ENCODE results near the gene CYP24A1.

CYP24A1 gene

GRCh38 chr20:54112221-54112884, 61.4 kb downstream of the CYP24A1 start:
- DNase-seq: no peak
- Histone ChIP-seq H3K27me3 (peaks cover 22% of the 10 kb centered on the region), H3K36me3 (no peaks in the 10 kb centered on the region), H3K9me3 (no peaks in the 10 kb centered on the region), H3K4me3 (ENCODE audit: low read depth, low read length) (no peak overlapping the region), H3K4me1 (no peaks in the 10 kb centered on the region)
- TF ChIP-seq CTCF (IDR thresholded peaks at IDR 0.05; ENCODE audit: low read depth, low read length): no peak

- DNase-seq: no peak
- Histone ChIP-seq H3K36me3 (no peaks in the 10 kb centered on the region), H3K4me3 (ENCODE audit: low read depth, low read length) (no peak overlapping the region), H3K27me3 (peaks cover 19% of the 10 kb centered on the region), H3K4me1 (no peaks in the 10 kb centered on the region), H3K9me3 (no peaks in the 10 kb centered on the region)
- no peak for TF ChIP-seq CTCF (IDR thresholded peaks at IDR 0.05; ENCODE audit: low read depth, low read length)
Observed at GRCh38 chr20:54111460-54111859, 62.3 kb downstream of the CYP24A1 start.

GRCh38 chr20:54110457-54110856, 63.3 kb downstream of the CYP24A1 start:
- H3K4me1 ChIP-seq: no peaks in the 10 kb centered on the region
- TF ChIP-seq CTCF (IDR thresholded peaks at IDR 0.05; ENCODE audit: low read depth, low read length): no peak
- no peak for DNase-seq
- H3K4me3 ChIP-seq (ENCODE audit: low read depth, low read length): no peak overlapping the region
- H3K27me3 ChIP-seq: peaks cover 18% of the 10 kb centered on the region
- no peaks in the 10 kb centered on the region for H3K9me3 ChIP-seq
- H3K36me3 ChIP-seq: no peaks in the 10 kb centered on the region

- no peaks in the 10 kb centered on the region for H3K36me3 ChIP-seq
- H3K9me3 ChIP-seq: no peaks in the 10 kb centered on the region
- peaks cover 21% of the 10 kb centered on the region for H3K27me3 ChIP-seq
- no peaks in the 10 kb centered on the region for H3K4me1 ChIP-seq
- no peak for DNase-seq
- TF ChIP-seq CTCF (IDR thresholded peaks at IDR 0.05; ENCODE audit: low read depth, low read length): no peak
- H3K4me3 ChIP-seq (ENCODE audit: low read depth, low read length): no peak overlapping the region
Observed at GRCh38 chr20:54110041-54110440, 63.7 kb downstream of the CYP24A1 start.

GRCh38 chr20:54108817-54109216, 65.0 kb downstream of the CYP24A1 start:
- Histone ChIP-seq H3K4me3 (ENCODE audit: low read depth, low read length) (no peak overlapping the region), H3K4me1 (no peaks in the 10 kb centered on the region)

More at GRCh38 chr20:54108817-54109216, 65.0 kb downstream of the CYP24A1 start:
- TF ChIP-seq CTCF (IDR thresholded peaks at IDR 0.05; ENCODE audit: low read depth, low read length): no peak
- DNase-seq: no peak
- Histone ChIP-seq H3K27me3 (peaks cover 30% of the 10 kb centered on the region), H3K36me3 (no peaks in the 10 kb centered on the region), H3K9me3 (no peaks in the 10 kb centered on the region)

Measured in BE2C (cell line).